GM06990 (cell line): ENCODE results near the gene CTSL.

Experiments used
- DNase-seq: peaks from one replicate; pipeline ENCODE4 v3.0.0-alpha.2; 2011; ENCODE audit not compliant: insufficient read length; ENCODE audit errors: extremely low read depth
- H3K27me3 ChIP-seq: replicated peaks from 2 replicates; pipeline ENCODE4 v1.6.0; 2011; ENCODE audit warnings: low read length; ENCODE audit not compliant: control insufficient read depth, insufficient read depth
- H3K36me3 ChIP-seq: 2 replicates; pipeline ENCODE4 v1.5.1; 2011; ENCODE audit warnings: low read length; ENCODE audit not compliant: control insufficient read depth, insufficient read depth
- H3K4me3 ChIP-seq: replicated peaks from 2 replicates; pipeline ENCODE4 v1.5.1; 2011; ENCODE audit warnings: low read depth, mild to moderate bottlenecking, control low read depth, low read length
- TF ChIP-seq, protein P1 (sequence below): IDR thresholded peaks from 2 replicates; pipeline ENCODE4 v1.5.1; 2011; ENCODE audit warnings: low read length, control low read depth, mild to moderate bottlenecking, inconsistent platforms; ENCODE audit not compliant: insufficient read depth, poor library complexity, severe bottlenecking

The CTSL gene

DNA sequence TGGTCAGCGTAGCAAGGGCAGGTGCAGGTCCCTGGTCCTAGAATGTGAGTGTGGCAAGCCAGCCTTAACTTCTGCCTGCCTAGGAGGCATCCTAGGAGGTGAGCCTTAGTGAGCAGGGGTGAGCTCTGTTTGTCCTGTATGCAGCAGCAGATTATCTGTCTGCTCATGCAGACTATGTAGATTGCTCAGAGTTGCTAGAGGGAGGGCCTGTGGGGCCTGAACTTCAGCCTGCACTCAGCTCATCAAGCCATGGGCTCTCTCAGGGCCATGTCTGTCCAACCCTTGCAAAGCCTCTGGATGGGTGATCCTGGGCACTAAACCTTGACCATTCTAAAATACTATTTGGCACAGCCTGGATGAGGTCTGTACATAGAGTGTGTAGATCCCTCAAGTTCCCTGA, 8.5 kb upstream of the CTSL start:
- Histone ChIP-seq H3K27me3 (no peaks in the 10 kb centered on the region; the same call in none of the 2 replicates), H3K36me3 (no peaks in the 10 kb centered on the region), H3K4me3 (no peak overlapping the region)
- DNase-seq = no peak
- TF ChIP-seq, protein P1, sequence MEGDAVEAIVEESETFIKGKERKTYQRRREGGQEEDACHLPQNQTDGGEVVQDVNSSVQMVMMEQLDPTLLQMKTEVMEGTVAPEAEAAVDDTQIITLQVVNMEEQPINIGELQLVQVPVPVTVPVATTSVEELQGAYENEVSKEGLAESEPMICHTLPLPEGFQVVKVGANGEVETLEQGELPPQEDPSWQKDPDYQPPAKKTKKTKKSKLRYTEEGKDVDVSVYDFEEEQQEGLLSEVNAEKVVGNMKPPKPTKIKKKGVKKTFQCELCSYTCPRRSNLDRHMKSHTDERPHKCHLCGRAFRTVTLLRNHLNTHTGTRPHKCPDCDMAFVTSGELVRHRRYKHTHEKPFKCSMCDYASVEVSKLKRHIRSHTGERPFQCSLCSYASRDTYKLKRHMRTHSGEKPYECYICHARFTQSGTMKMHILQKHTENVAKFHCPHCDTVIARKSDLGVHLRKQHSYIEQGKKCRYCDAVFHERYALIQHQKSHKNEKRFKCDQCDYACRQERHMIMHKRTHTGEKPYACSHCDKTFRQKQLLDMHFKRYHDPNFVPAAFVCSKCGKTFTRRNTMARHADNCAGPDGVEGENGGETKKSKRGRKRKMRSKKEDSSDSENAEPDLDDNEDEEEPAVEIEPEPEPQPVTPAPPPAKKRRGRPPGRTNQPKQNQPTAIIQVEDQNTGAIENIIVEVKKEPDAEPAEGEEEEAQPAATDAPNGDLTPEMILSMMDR = no peak

DNA sequence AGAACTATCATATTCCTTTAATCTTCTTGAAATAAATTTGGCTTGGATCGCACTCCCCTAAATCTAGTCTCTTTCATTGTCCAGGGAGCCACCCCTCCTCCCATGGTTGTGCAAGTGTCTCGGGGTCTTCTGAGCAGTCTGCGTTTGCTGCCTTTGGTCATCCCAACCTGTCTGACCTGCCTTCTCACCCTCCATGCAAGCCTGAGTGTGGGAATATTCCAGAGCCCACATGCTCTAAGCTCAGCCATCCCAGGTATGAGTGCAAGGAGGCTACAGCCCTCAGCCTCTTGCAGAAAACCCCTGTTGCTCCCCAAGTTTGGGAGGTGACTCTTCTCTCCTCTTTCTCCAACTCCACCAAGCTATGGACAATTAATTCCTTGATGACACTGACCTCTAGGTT, 7.7 kb upstream of the CTSL start:
- TF ChIP-seq, protein P1 = no peak
- H3K4me3 ChIP-seq = no peak overlapping the region
- H3K36me3 ChIP-seq = no peaks in the 10 kb centered on the region

DNA sequence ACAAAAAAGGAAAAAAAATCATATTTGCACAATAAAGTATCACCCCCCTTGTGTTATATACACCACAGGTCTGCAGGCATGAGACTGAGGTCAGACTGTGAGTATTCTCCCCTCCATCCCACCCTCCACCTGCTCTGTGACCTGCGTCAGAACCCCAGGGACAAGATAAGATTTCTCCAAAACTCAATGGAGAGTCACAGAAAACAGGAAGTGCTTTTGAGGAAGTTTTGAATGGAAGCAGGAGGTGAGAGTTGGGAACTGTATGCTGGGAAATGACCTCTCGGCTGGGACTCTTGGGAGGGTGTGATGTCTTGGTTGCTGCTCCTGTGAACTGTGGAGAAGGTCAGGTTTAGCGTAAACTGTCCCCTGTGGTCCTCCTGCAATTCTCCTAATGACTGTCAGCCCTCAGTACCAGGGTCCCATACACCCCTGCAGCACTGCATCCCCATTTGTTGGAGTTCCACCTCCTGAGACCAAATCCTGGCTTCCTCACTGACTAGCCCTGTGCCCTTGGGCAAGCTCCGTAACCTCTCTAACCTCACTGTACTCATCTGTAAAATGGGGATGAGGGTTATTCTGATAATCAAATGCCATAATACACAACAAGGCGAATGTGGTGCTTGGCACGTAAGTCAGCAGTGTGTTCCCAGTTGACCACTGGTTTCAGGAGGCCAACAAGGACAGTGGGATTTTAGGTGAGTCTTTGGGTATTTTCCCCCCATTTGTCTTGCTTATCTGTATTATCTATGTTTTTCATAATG, 6.9 kb upstream of the CTSL start:
- no peaks in the 10 kb centered on the region; the same call in none of the 2 replicates for H3K27me3 ChIP-seq
- no peak for DNase-seq
- no peak overlapping the region for H3K4me3 ChIP-seq
- no peaks in the 10 kb centered on the region for H3K36me3 ChIP-seq
- TF ChIP-seq, protein P1 = no peak

More for the DNA sequence above, 7.7 kb upstream of the CTSL start:
- H3K27me3 ChIP-seq = no peaks in the 10 kb centered on the region; the same call in none of the 2 replicates
- DNase-seq = no peak

DNA sequence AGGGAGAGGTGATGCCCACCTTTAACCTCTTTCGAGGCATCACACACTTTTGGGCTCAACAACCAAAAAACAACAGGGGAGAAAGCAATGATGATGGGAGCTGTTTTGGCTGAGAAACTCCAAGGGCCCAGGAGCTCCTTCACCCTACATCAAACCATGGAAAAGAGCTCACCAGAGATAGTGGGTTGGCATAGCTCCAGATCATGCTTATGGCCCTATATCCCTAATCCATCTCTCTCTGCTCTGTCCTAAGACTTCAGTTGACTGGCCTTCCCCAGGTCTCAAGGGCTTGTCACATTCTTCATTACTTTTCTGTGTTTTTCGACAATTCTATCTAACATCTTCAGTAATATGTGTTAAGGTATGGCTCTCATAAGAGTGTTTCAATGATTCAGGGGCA, 5.7 kb upstream of the CTSL start:
- TF ChIP-seq, protein P1 = no peak
- DNase-seq = no peak

DNA sequence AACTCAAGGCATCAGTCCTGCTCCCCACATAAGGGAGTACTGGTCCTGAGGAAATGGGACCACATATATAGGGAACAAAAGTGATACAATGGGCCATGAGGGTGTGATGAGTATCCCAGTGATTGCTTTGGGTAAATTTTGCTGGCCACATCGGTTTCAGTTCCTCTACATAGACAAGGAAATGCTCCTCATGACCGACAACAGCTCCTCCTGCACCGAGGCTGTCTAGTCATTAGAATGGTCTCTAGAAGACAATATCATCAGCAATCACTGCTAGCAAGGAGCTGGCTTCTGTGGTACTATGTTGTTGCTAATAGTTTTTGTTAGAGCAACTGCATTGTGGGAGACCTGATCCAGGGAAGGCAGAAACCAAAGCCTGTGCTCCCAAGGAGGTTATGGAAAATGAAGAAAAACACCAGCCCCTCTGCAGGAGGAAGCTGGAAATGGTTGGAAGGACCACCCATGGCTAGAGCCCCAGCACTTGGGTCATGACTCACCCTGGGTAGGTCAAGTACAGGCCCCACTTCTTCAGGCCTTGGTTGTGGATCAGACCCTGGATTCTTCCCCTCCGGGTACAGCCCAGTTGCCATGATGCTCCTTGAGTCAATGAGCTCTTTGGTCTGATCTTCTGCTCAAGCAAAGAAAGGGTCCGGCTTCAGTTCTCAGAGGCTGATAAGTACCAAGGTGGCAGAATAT, 3.4 kb upstream of the CTSL start:
- Histone ChIP-seq H3K4me3 (no peak overlapping the region), H3K27me3 (no peaks in the 10 kb centered on the region; the same call in none of the 2 replicates), H3K36me3 (no peaks in the 10 kb centered on the region)
- DNase-seq = no peak
- TF ChIP-seq, protein P1 = no peak

More for the DNA sequence above, 5.7 kb upstream of the CTSL start:
- Histone ChIP-seq H3K36me3 (no peaks in the 10 kb centered on the region), H3K4me3 (no peak overlapping the region), H3K27me3 (no peaks in the 10 kb centered on the region; the same call in none of the 2 replicates)
